Measurements from ENCODE around the gene GPX3. TPM values are rescaled to one million over a fixed set of nuclear protein-coding genes. Genes with fewer than 3 reads are reported as not detected.

Gene GPX3
- total and polyA plus RNA-seq, 2 experiments from 2014 or later, result 28.0 to 48.9 TPM

GRCh38 chr5:151012862-151013261 is 7.5 kb upstream of the GPX3 start:
- ATAC-seq, result no peak

More at GRCh38 chr5:151012862-151013261, 7.5 kb upstream of the GPX3 start:
- Histone ChIP-seq H3K27me3 (ENCODE audit: insufficient read depth) (no peaks in the 10 kb centered on the region), H4K20me1 (replicated peaks; ENCODE audit: insufficient read depth) (no peaks in the 10 kb centered on the region), H3K27ac (ENCODE audit: low read depth) (no peak overlapping the region), H3K4me1 (ENCODE audit: insufficient read depth) (no peaks in the 10 kb centered on the region), H3K4me3 (no peak overlapping the region), H2AFZ (no peak overlapping the region), H3K79me2 (replicated peaks; ENCODE audit: insufficient read depth) (no peaks in the 10 kb centered on the region), H3K36me3 (ENCODE audit: insufficient read depth) (no peaks in the 10 kb centered on the region), H3K4me2 (no peak overlapping the region), H3F3A (replicated peaks; ENCODE audit: low read depth) (no peaks in the 10 kb centered on the region), H3K9me2 (ENCODE audit: insufficient read depth) (no peaks in the 10 kb centered on the region)
- no peak overlapping the region for H3K27ac Mint-ChIP-seq
- no peaks in the 10 kb centered on the region; the same call in 2 of the 3 replicates for H3K4me1 Mint-ChIP-seq
- H3K27me3 Mint-ChIP-seq (ENCODE audit: insufficient read depth, low read depth, poor library complexity), result peaks cover 2% of the 10 kb centered on the region
- H3K4me3 Mint-ChIP-seq, result no peak overlapping the region
- no peak for DNase-seq (ENCODE audit: low spot score)
- TF ChIP-seq ZNF462 (CRISPR knock-in tag; IDR thresholded peaks at IDR 0.05), result no peak
- H3K9me3 Mint-ChIP-seq, result no peaks in the 10 kb centered on the region
- H3K36me3 Mint-ChIP-seq (ENCODE audit: low read depth), result no peaks in the 10 kb centered on the region
